Measurements from ENCODE around the gene MRGPRE. TPM values are rescaled to one million over a fixed set of nuclear protein-coding genes. Genes with fewer than 3 reads are reported as not detected.

MRGPRE gene
- total RNA-seq, 2 donors from 2014 or later = not detected

GRCh38 chr11:3214420-3214699 is 17.9 kb downstream of the MRGPRE start:
- Mint-ChIP-seq H3K36me3 (ENCODE audit: low read depth) (peaks cover 3% of the 10 kb centered on the region), H3K4me1 (peaks cover 7% of the 10 kb centered on the region), H3K27me3 (peaks cover 32% of the 10 kb centered on the region), H3K27ac (no peak overlapping the region), H3K4me3 (no peak overlapping the region)
- no peak for DNase-seq
- no peak for ATAC-seq
- H3K9me3 ChIP-seq (ENCODE audit: control insufficient read depth, low read length, poor library complexity, severe bottlenecking) = no peaks in the 10 kb centered on the region

DNA sequence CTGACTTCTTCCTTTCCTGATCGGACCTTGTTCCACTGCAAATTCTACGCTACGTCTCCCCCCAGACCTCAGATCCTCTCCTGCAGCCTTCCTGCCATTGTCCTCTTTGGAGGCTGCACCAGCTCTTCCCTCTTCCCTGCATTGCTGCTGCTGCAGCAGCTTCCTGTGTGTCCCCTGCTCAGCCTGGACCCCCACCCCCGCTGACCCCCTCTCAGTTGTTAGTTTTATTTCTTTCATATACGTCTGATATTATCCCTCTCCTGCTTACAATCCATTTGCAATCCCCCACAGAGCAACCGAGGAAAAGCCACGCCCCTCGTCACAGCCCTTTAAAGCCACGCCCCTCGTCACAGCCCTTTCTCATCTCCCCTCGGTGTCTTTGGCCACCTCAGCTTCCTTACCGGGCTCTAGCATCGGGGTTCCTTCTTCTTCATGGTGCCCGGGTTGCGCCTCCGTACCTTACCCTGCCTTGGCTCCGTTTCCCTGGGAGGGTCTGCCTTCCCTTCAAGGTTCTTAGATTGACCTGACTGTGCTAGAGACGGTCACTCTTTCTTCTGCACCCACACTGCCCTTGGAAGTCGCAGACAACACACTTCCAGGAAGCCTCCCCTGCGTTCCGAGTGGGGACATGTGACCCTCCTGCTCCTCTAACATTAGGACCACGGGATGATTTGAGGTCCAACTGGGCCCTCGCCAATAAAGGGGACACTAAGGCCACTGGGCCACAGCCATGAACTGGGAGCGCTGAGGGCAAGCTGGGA is 18.4 kb downstream of the MRGPRE start:
- ATAC-seq (no peak), DNase-seq (peak in 1 of 3 donors; percentile 4)
- Mint-ChIP-seq H3K36me3 (ENCODE audit: low read depth) (peaks cover 3% of the 10 kb centered on the region), H3K27ac (no peak overlapping the region), H3K27me3 (peaks cover 27% of the 10 kb centered on the region), H3K4me3 (no peak overlapping the region), H3K4me1 (peaks cover 7% of the 10 kb centered on the region)
- H3K9me3 ChIP-seq (ENCODE audit: control insufficient read depth, low read length, poor library complexity, severe bottlenecking) = no peaks in the 10 kb centered on the region

DNA sequence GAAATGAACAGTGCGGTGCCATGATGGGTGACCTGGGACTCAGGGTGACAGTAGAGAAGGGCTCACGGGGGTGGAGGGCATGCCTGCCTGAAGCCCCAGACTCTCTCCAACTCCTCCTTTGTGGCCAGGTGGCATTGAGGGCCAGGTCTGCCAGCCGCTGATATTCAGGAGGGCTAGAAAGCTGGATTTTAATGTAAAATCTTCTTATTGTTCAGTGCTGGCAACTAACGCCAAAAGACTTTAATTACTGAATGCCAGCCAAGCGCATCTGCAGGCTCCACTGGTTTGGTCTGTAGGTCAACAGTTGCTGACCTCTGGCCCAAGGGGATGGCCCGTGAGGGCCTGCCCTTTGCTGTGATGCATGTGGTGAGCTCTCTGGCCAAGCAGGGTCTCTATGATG is 23.9 kb downstream of the MRGPRE start:
- no peaks in the 10 kb centered on the region for H3K9me3 ChIP-seq (ENCODE audit: control insufficient read depth, low read length, poor library complexity, severe bottlenecking)
- Mint-ChIP-seq H3K27ac (no peak overlapping the region), H3K27me3 (no peaks in the 10 kb centered on the region), H3K4me3 (no peak overlapping the region), H3K4me1 (no peaks in the 10 kb centered on the region), H3K36me3 (ENCODE audit: low read depth) (no peaks in the 10 kb centered on the region)
- ATAC-seq (no peak), DNase-seq (peak in 1 of 3 donors; percentile 4)

- Mint-ChIP-seq H3K36me3 (ENCODE audit: low read depth) (no peaks in the 10 kb centered on the region), H3K4me3 (no peak overlapping the region), H3K27me3 (no peaks in the 10 kb centered on the region), H3K27ac (no peak overlapping the region), H3K4me1 (no peaks in the 10 kb centered on the region)
- ATAC-seq (no peak), DNase-seq (peak in 1 of 3 donors; percentile 4)
- no peaks in the 10 kb centered on the region for H3K9me3 ChIP-seq (ENCODE audit: control insufficient read depth, low read length, poor library complexity, severe bottlenecking)
Observed at GRCh38 chr11:3207526-3208189, 24.6 kb downstream of the MRGPRE start.

DNA sequence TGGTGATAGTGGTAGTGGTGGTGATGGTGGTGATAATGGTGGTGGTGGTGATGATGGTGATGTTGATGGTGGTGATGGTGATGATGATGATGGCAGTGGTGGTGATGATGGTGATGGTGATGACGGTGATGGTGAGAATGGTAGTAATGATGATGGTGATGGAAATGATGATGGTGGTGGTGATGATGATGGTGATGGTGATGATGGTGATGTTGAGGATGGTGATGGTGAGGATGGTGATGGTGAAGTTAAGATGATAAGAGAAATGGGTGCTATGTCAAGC is 25.4 kb downstream of the MRGPRE start:
- Mint-ChIP-seq H3K36me3 (ENCODE audit: low read depth) (no peaks in the 10 kb centered on the region), H3K4me1 (no peaks in the 10 kb centered on the region), H3K27ac (no peak overlapping the region), H3K4me3 (no peak overlapping the region), H3K27me3 (peaks cover under 1% of the 10 kb centered on the region)
- ATAC-seq (no peak), DNase-seq (no peak)
- no peaks in the 10 kb centered on the region for H3K9me3 ChIP-seq (ENCODE audit: control insufficient read depth, low read length, poor library complexity, severe bottlenecking)

GRCh38 chr11:3206156-3206921 is 25.9 kb downstream of the MRGPRE start:
- H3K27ac Mint-ChIP-seq = no peak overlapping the region
- DNase-seq (no peak), ATAC-seq (no peak)
- peaks cover 6% of the 10 kb centered on the region for H3K27me3 Mint-ChIP-seq
- no peaks in the 10 kb centered on the region for H3K36me3 Mint-ChIP-seq (ENCODE audit: low read depth)
- H3K4me1 Mint-ChIP-seq = no peaks in the 10 kb centered on the region
- H3K9me3 ChIP-seq (ENCODE audit: control insufficient read depth, low read length, poor library complexity, severe bottlenecking) = no peaks in the 10 kb centered on the region
- H3K4me3 Mint-ChIP-seq = no peak overlapping the region

- Mint-ChIP-seq H3K27ac (no peak overlapping the region), H3K4me1 (no peaks in the 10 kb centered on the region), H3K36me3 (ENCODE audit: low read depth) (no peaks in the 10 kb centered on the region), H3K4me3 (no peak overlapping the region), H3K27me3 (peaks cover 7% of the 10 kb centered on the region)
- ATAC-seq (no peak), DNase-seq (no peak)
- H3K9me3 ChIP-seq (ENCODE audit: control insufficient read depth, low read length, poor library complexity, severe bottlenecking) = no peaks in the 10 kb centered on the region
Observed at GRCh38 chr11:3205261-3206155, 26.7 kb downstream of the MRGPRE start.

DNA sequence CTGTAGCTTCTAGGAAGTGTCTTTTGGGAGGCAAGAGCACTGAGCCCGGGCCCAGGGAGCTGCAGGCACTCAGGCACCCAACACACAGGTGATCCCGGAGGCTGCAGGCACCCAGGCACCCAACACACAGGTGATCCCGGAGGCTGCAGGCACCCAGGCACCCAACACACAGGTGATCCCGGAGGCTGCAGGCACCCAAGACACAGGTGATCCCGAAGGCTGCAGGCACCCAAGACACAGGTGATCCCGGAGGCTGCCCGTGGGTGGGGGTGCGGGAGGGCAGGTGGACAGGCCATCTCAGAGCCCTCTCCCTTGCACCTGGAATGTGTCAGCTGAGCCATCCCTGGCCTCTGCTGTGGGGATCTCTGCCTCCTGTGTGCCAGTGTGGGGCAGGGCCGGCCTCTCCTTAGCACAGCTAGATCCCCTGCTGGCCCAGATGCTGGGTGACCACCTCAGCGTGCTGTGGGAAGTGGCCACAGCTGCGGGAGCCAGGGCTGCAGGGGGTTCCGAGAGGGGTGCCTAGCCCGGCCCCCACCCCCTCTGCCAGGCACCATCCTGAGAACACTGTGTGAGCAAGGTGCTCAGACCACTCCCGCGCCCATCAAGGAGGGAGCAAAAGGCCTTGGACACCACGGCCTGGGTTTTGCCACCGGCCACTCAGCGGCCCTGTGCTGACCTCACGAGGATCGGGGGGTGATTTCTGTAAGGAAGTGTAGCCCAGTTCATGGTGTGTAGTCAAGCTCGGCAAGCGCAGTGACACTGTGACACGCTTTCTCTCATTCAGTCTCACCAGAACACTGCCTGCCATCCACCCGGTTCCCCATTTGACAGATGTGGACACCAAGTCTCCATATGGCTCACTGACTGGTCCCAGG is 27.8 kb downstream of the MRGPRE start:
- no peak for ATAC-seq

GRCh38 chr11:3203221-3204043 is 28.8 kb downstream of the MRGPRE start:
- ATAC-seq (no peak), DNase-seq (no peak)
- Mint-ChIP-seq H3K27ac (no peak overlapping the region), H3K36me3 (ENCODE audit: low read depth) (no peaks in the 10 kb centered on the region), H3K4me3 (no peak overlapping the region), H3K4me1 (no peaks in the 10 kb centered on the region), H3K27me3 (peaks cover 9% of the 10 kb centered on the region)
- H3K9me3 ChIP-seq (ENCODE audit: control insufficient read depth, low read length, poor library complexity, severe bottlenecking) = no peaks in the 10 kb centered on the region

More for the DNA sequence above, 27.8 kb downstream of the MRGPRE start:
- no peak overlapping the region for H3K4me3 Mint-ChIP-seq
- H3K27me3 Mint-ChIP-seq = peaks cover 7% of the 10 kb centered on the region
- DNase-seq = no peak
- H3K4me1 Mint-ChIP-seq = no peaks in the 10 kb centered on the region
- H3K27ac Mint-ChIP-seq = no peak overlapping the region
- H3K36me3 Mint-ChIP-seq (ENCODE audit: low read depth) = no peaks in the 10 kb centered on the region
- no peaks in the 10 kb centered on the region for H3K9me3 ChIP-seq (ENCODE audit: control insufficient read depth, low read length, poor library complexity, severe bottlenecking)

DNA sequence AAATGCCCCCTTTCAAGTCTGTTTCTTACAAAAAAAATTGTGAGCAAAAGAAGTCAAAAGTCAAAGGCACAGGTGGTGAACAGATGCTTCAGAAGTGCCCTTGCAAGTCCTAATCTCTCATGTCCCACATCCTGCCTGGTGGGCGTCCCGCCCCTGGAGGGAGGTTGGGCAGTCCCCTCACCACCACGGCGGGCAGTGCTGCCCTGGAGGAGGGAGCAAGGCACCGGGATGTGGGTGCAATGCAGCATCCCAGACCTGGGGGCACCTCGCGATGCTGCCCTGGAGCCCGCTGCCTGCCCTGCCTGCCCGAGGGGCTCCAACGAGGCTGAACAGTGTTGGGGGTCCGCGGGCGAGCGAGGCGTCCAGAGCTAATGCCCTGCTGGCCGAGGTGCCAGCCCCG is 29.5 kb downstream of the MRGPRE start:
- H3K9me3 ChIP-seq (ENCODE audit: control insufficient read depth, low read length, poor library complexity, severe bottlenecking) = no peaks in the 10 kb centered on the region
- Mint-ChIP-seq H3K4me3 (no peak overlapping the region), H3K27ac (no peak overlapping the region), H3K27me3 (peaks cover 15% of the 10 kb centered on the region), H3K36me3 (ENCODE audit: low read depth) (no peaks in the 10 kb centered on the region), H3K4me1 (no peaks in the 10 kb centered on the region)
- DNase-seq (no peak), ATAC-seq (no peak)

DNA sequence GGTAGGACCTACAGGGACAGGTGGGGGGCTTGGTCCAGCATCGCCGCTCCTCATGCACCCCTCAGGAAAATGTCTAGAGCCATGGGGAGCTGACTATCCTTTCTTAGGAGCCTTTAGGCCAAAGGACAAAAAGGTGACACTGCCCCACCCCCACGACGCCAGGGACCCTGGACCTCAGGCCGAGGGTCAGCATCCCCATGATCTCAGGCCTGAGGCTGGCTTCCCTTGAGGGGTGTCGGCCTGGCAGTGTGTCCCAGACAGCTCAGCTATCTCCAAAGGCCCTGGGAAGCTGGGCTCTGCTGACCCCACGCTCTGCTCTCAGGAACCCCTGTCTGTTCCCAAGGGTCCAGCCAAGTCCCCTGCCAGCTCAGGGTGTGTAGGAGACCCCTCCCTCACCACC is 29.9 kb downstream of the MRGPRE start:
- DNase-seq (no peak), ATAC-seq (no peak)
- no peak overlapping the region for H3K27ac Mint-ChIP-seq
- peaks cover 18% of the 10 kb centered on the region for H3K27me3 Mint-ChIP-seq
- H3K9me3 ChIP-seq (ENCODE audit: control insufficient read depth, low read length, poor library complexity, severe bottlenecking) = no peaks in the 10 kb centered on the region
- no peak overlapping the region for H3K4me3 Mint-ChIP-seq
- no peaks in the 10 kb centered on the region for H3K36me3 Mint-ChIP-seq (ENCODE audit: low read depth)
- H3K4me1 Mint-ChIP-seq = no peaks in the 10 kb centered on the region

Data from T-helper 17 cell (primary cell).